ENCODE results near the gene LDB3.

Gene LDB3

GRCh38 chr10:86673827-86674581 lies 5.7 kb downstream of the LDB3 start:
- DNase-seq (ENCODE audit: extremely low spot score) = no peak
- CTCF ChIA-PET = interaction anchor here (0.8 kb wide), 1 partner anchor 31 kb away, joined by 3 read pairs; no protein-coding TSS in a partner anchor
- POLR2A ChIA-PET = no interaction called here
- TF ChIP-seq SP1 (IDR thresholded peaks at IDR 0.05) (no peak), HDGF (IDR thresholded peaks at IDR 0.05; ENCODE audit: borderline replicate concordance) (no peak), FOXM1 (IDR thresholded peaks at IDR 0.05; ENCODE audit: borderline replicate concordance) (no peak), PKNOX1 (IDR thresholded peaks at IDR 0.05) (no peak), ZNF384 (IDR thresholded peaks at IDR 0.05) (no peak), NFRKB (IDR thresholded peaks at IDR 0.05) (no peak), ELF4 (IDR thresholded peaks at IDR 0.05) (no peak), FOXK2 (IDR thresholded peaks at IDR 0.05) (no peak), BHLHE40 (IDR thresholded peaks at IDR 0.05; ENCODE audit: borderline replicate concordance) (no peak), L3MBTL2 (conservative IDR thresholded peaks at IDR 0.05) (no peak), ARNT (IDR thresholded peaks at IDR 0.05) (no peak), CTBP1 (IDR thresholded peaks at IDR 0.05; ENCODE audit: borderline replicate concordance) (no peak)

- POLR2A ChIA-PET = no interaction called here
- no peak for DNase-seq (ENCODE audit: extremely low spot score)
- TF ChIP-seq TARDBP (IDR thresholded peaks at IDR 0.05) (no peak), ELF4 (IDR thresholded peaks at IDR 0.05) (no peak), PKNOX1 (IDR thresholded peaks at IDR 0.05) (no peak), ZNF384 (IDR thresholded peaks at IDR 0.05) (no peak), BHLHE40 (IDR thresholded peaks at IDR 0.05; ENCODE audit: borderline replicate concordance) (no peak), HDGF (IDR thresholded peaks at IDR 0.05; ENCODE audit: borderline replicate concordance) (no peak), FOXA1 (IDR thresholded peaks at IDR 0.05) (no peak)
- CTCF ChIA-PET = interaction anchor here (0.8 kb wide), 1 partner anchor 32 kb away, joined by 3 read pairs; no protein-coding TSS in a partner anchor
Observed at GRCh38 chr10:86674912-86675311, 6.6 kb downstream of the LDB3 start.

GRCh38 chr10:86677374-86677773 lies 9.1 kb downstream of the LDB3 start:
- DNase-seq (ENCODE audit: extremely low spot score) = no peak
- TF ChIP-seq TARDBP (IDR thresholded peaks at IDR 0.05) (no peak), NFRKB (IDR thresholded peaks at IDR 0.05) (no peak), BHLHE40 (IDR thresholded peaks at IDR 0.05; ENCODE audit: borderline replicate concordance) (no peak), FOXM1 (IDR thresholded peaks at IDR 0.05; ENCODE audit: borderline replicate concordance) (no peak), SUZ12 (IDR thresholded peaks at IDR 0.05) (no peak), HDGF (IDR thresholded peaks at IDR 0.05; ENCODE audit: borderline replicate concordance) (no peak), LEF1 (IDR thresholded peaks at IDR 0.05; ENCODE audit: borderline replicate concordance) (no peak), ARNT (IDR thresholded peaks at IDR 0.05) (no peak), SP1 (IDR thresholded peaks at IDR 0.05) (no peak), FOXK2 (IDR thresholded peaks at IDR 0.05) (no peak), CTBP1 (IDR thresholded peaks at IDR 0.05; ENCODE audit: borderline replicate concordance) (no peak), L3MBTL2 (conservative IDR thresholded peaks at IDR 0.05) (no peak), PKNOX1 (IDR thresholded peaks at IDR 0.05) (no peak), ZNF384 (IDR thresholded peaks at IDR 0.05) (no peak), ELF4 (IDR thresholded peaks at IDR 0.05) (no peak), FOXA1 (IDR thresholded peaks at IDR 0.05) (no peak)
- CTCF ChIA-PET = no interaction called here
- POLR2A ChIA-PET = no interaction called here

- POLR2A ChIA-PET = interaction anchor here (0.5 kb wide), 1 partner anchor 9 kb away, joined by 3 read pairs; no protein-coding TSS in a partner anchor
- CTCF ChIA-PET = no interaction called here
- TF ChIP-seq ELF4 (IDR thresholded peaks at IDR 0.05) (no peak), L3MBTL2 (conservative IDR thresholded peaks at IDR 0.05) (no peak), CTBP1 (IDR thresholded peaks at IDR 0.05; ENCODE audit: borderline replicate concordance) (no peak), TARDBP (IDR thresholded peaks at IDR 0.05) (no peak), BHLHE40 (IDR thresholded peaks at IDR 0.05; ENCODE audit: borderline replicate concordance) (no peak), ZNF384 (IDR thresholded peaks at IDR 0.05) (no peak), PKNOX1 (IDR thresholded peaks at IDR 0.05) (no peak), LEF1 (IDR thresholded peaks at IDR 0.05; ENCODE audit: borderline replicate concordance) (no peak), HDGF (IDR thresholded peaks at IDR 0.05; ENCODE audit: borderline replicate concordance) (no peak), ARNT (IDR thresholded peaks at IDR 0.05) (no peak), NFRKB (IDR thresholded peaks at IDR 0.05) (no peak), FOXK2 (IDR thresholded peaks at IDR 0.05) (no peak), FOXM1 (IDR thresholded peaks at IDR 0.05; ENCODE audit: borderline replicate concordance) (no peak), SP1 (IDR thresholded peaks at IDR 0.05) (no peak)
- no peak for DNase-seq (ENCODE audit: extremely low spot score)
Observed at GRCh38 chr10:86678999-86679792, 10.9 kb downstream of the LDB3 start.

- ChIA-PET CTCF (interaction anchor here (0.7 kb wide), 1 partner anchor 259 kb away, joined by 4 read pairs; no protein-coding TSS in a partner anchor), POLR2A (no interaction called here)
- no peak for DNase-seq (ENCODE audit: extremely low spot score)
- TF ChIP-seq NFRKB (IDR thresholded peaks at IDR 0.05) (no peak), CTBP1 (IDR thresholded peaks at IDR 0.05; ENCODE audit: borderline replicate concordance) (no peak), ZNF384 (IDR thresholded peaks at IDR 0.05) (no peak), FOXA1 (IDR thresholded peaks at IDR 0.05) (no peak), ARNT (IDR thresholded peaks at IDR 0.05) (no peak), TARDBP (IDR thresholded peaks at IDR 0.05) (no peak), FOXM1 (IDR thresholded peaks at IDR 0.05; ENCODE audit: borderline replicate concordance) (no peak), SP1 (IDR thresholded peaks at IDR 0.05) (no peak), PKNOX1 (IDR thresholded peaks at IDR 0.05) (no peak), ELF4 (IDR thresholded peaks at IDR 0.05) (no peak), SUZ12 (IDR thresholded peaks at IDR 0.05) (no peak), LEF1 (IDR thresholded peaks at IDR 0.05; ENCODE audit: borderline replicate concordance) (no peak), BHLHE40 (IDR thresholded peaks at IDR 0.05; ENCODE audit: borderline replicate concordance) (no peak), FOXK2 (IDR thresholded peaks at IDR 0.05) (no peak), HDGF (IDR thresholded peaks at IDR 0.05; ENCODE audit: borderline replicate concordance) (no peak), L3MBTL2 (conservative IDR thresholded peaks at IDR 0.05) (no peak)
Observed at GRCh38 chr10:86681047-86681446, 12.7 kb downstream of the LDB3 start.

Measured in HEK293T (cell line).